Activated T-helper 2 cell treated with anti-CD3 and anti-CD28 coated beads, Interferon-gamma antibody, Interleukin-2, Interleukin-4, amounts not matched to agents 10 μg/mL and 5 μg/mL and 100 μg/mL, durations not matched to agents 14 hours and 24 hours and 36 hours (primary cell): Measurements from ENCODE around the gene AMTN. TPM values are rescaled to one million over a fixed set of nuclear protein-coding genes. Genes with fewer than 3 reads are reported as not detected.
A peak's percentile ranks its signal among the peaks of the same experiment; 100 is the strongest.
"Not testable (repeated sequence)": the region's sequence is repeated elsewhere in the genome, so short reads cannot be mapped to it uniquely, and the experiment has no call there.

Source experiments
- DNase-seq: peaks from one replicate; pipeline ENCODE4 v3.0.0; 2021; ENCODE audit warnings: low spot score
- H3K27ac Mint-ChIP-seq: one replicate; pipeline ENCODE4 v1.8.0; 2021; ENCODE audit warnings: mixed read lengths
- H3K27me3 Mint-ChIP-seq: one replicate; pipeline ENCODE4 v1.8.0; 2021; ENCODE audit warnings: low read depth, mixed read lengths
- H3K36me3 Mint-ChIP-seq: one replicate; pipeline ENCODE4 v1.8.0; 2021; ENCODE audit warnings: low read depth, mixed read lengths
- H3K4me1 Mint-ChIP-seq: one replicate; pipeline ENCODE4 v1.8.0; 2021; ENCODE audit warnings: low read depth, mixed read lengths
- H3K4me3 Mint-ChIP-seq: one replicate; pipeline ENCODE4 v1.8.0; 2021; ENCODE audit warnings: low read depth, mild to moderate bottlenecking, moderate library complexity, mixed read lengths
- H3K9me3 Mint-ChIP-seq: one replicate; pipeline ENCODE4 v1.8.0; 2021; ENCODE audit warnings: mixed read lengths
- intact Hi-C: fragments of 100-400 bp; cut with micrococcal nuclease; formaldehyde crosslinking; loops from one replicate; pipeline ENCODE4 v1.15.1; 2023
- total RNA-seq: library from RNA; stranded (reverse); gene quantifications from 2 replicates; pipeline ENCODE4 v1.2.3, GENCODE V29; 2022

AMTN gene
- not detected in 2 replicates for total RNA-seq

- no peaks in the 10 kb centered on the region for H3K9me3 Mint-ChIP-seq
- no peak within 1 kb of the TSS for H3K4me3 Mint-ChIP-seq
- no peak for DNase-seq
- H3K27ac Mint-ChIP-seq: no peak within 1 kb of the TSS
- no peaks in the 10 kb centered on the region for H3K36me3 Mint-ChIP-seq
- intact Hi-C loops: no loop called here
- no peaks in the 10 kb centered on the region for H3K4me1 Mint-ChIP-seq
- peaks cover 4% of the 10 kb centered on the region for H3K27me3 Mint-ChIP-seq
These were observed at the start of gene AMTN for GRCh38 chr4:70518269-70518668. Gene AMTN, plus strand, starts transcription at chr4:70518569. Its CDS starts 209 bp downstream, at chr4:70518778.

- no peak for DNase-seq
- Mint-ChIP-seq H3K4me3 (no peak within 1 kb of the TSS), H3K9me3 (no peaks in the 10 kb centered on the region), H3K36me3 (no peaks in the 10 kb centered on the region), H3K4me1 (no peaks in the 10 kb centered on the region), H3K27ac (no peak within 1 kb of the TSS), H3K27me3 (no peaks in the 10 kb centered on the region)
- intact Hi-C loops: no loop called here
These were observed 46.5 kb upstream of the AMTN start, which contains the start of gene MUC7 for GRCh38 chr4:70471897-70472296. Gene MUC7, plus strand, starts transcription at chr4:70472197. Its CDS starts 1,825 bp downstream, at chr4:70474022.

DNA sequence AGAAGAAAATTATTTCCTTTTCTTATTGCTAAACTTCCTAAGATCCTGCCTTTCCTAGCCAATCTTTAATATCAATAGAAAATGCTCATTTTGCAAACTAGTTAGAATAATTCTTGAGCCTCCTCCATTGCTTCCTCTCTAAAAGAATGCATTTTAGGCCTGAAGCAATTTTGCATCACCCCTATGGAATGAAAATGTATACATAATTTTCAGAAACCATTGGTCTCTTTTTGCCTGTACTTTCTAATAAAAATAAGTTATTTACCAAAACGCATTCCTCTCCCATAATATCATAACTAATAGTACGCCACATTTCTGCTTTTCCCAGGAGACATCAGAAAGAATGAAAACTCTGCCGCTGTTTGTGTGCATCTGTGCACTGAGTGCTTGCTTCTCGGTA lies 44.7 kb upstream of the AMTN start:
- Mint-ChIP-seq H3K4me1 (no peaks in the 10 kb centered on the region), H3K36me3 (no peaks in the 10 kb centered on the region), H3K27ac (no peak overlapping the region), H3K9me3 (no peaks in the 10 kb centered on the region), H3K27me3 (no peaks in the 10 kb centered on the region), H3K4me3 (no peak overlapping the region)
- no peak for DNase-seq
- intact Hi-C loops: no loop called here

GRCh38 chr4:70488748-70489147 lies 29.6 kb upstream of the AMTN start:
- Mint-ChIP-seq H3K4me3 (no peak overlapping the region), H3K27me3 (peaks cover 2% of the 10 kb centered on the region), H3K36me3 (no peaks in the 10 kb centered on the region), H3K9me3 (no peaks in the 10 kb centered on the region), H3K27ac (no peak overlapping the region), H3K4me1 (no peaks in the 10 kb centered on the region)
- intact Hi-C loops: no loop called here
- no peak for DNase-seq

DNA sequence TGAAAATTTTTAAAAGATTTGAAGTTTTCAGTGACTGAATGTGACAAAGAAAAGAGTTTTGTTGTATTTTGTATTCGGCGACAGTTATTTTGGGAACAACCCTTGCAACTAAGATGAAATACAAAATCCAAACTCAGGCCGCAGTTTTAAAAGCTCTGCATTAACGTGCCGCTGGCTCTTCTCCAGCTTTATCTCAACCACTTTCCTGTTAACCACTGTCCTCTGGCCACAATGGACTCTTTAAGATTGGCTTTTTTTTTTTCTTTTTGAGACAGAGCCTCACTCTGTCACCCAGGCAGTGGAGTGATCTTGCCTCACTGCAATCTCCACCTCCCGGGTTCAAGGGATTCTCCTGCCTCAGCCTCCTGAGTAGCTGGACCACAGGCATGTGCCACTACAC lies 22.1 kb upstream of the AMTN start:
- Mint-ChIP-seq H3K27me3 (peaks cover 2% of the 10 kb centered on the region), H3K36me3 (no peaks in the 10 kb centered on the region), H3K4me1 (no peaks in the 10 kb centered on the region), H3K27ac (no peak overlapping the region), H3K9me3 (no peaks in the 10 kb centered on the region), H3K4me3 (no peak overlapping the region)
- DNase-seq: no peak
- intact Hi-C loops: no loop called here

- DNase-seq, H3K36me3 Mint-ChIP-seq, H3K27ac Mint-ChIP-seq, H3K4me1 Mint-ChIP-seq, H3K9me3 Mint-ChIP-seq, H3K27me3 Mint-ChIP-seq, H3K4me3 Mint-ChIP-seq, intact Hi-C loops: not testable (repeated sequence)
These were observed 16.5 kb upstream of the AMTN start for GRCh38 chr4:70501838-70502237.

- Mint-ChIP-seq H3K27me3 (no peaks in the 10 kb centered on the region), H3K4me3 (no peak overlapping the region), H3K27ac (no peak overlapping the region), H3K36me3 (no peaks in the 10 kb centered on the region), H3K9me3 (no peaks in the 10 kb centered on the region), H3K4me1 (no peaks in the 10 kb centered on the region)
- no peak for DNase-seq
- intact Hi-C loops: loop anchor here (2.0 kb wide), 1 partner anchor 816 kb away; no protein-coding TSS in a partner anchor
These were observed 13.6 kb upstream of the AMTN start for GRCh38 chr4:70504733-70505132.

DNA sequence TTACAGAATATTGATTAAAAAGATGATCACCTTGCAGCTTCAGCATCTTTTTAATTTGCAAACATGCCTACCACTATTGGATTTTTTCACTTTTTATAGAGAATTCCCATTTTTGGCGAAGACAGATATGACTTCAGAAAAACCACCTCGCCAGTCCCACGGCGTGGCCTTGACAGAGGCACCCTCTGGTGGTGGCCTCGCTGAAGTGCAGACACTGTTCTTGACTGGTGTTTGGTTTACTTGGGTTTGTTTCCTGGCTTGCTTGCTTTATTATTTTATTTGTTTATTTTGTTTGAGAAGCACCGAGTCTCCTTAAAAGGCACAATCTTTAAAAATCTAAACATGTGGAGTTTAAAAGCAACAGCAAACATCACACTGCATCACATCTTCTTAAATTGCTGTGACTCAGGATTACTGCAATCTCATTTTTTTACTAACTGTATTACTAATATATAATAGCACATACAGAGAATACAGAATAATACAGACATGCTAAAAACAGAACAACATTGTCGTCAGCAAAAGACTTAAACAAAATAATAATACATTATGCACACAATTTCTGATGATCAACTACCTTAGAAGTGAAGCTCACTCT lies 13.1 kb upstream of the AMTN start:
- DNase-seq: peak; percentile 24
- intact Hi-C loops: loop anchor here (2.0 kb wide), 1 partner anchor 816 kb away; no protein-coding TSS in a partner anchor
- Mint-ChIP-seq H3K9me3 (no peaks in the 10 kb centered on the region), H3K4me1 (no peaks in the 10 kb centered on the region), H3K4me3 (no peak overlapping the region), H3K27ac (no peak overlapping the region), H3K36me3 (no peaks in the 10 kb centered on the region), H3K27me3 (no peaks in the 10 kb centered on the region)

DNA sequence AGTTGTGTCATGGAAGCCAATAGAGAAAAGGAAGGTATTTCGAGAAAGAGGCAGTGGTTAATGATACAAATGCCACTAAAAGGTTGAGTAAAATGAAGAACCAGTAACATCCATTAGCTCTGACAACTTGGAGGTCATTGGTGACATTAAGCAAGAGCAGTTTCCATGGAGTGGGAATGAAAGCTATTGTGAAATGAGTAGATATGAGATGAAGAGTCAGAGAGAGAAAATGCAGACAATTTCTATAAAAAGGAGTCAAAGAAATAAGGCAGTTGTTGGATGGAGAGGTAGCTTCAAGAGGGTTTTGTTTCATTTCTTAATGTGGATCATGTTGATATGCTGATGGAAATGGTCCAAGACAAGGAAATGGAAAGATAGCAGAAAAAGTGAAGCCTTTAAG lies 9.6 kb upstream of the AMTN start:
- no peaks in the 10 kb centered on the region for H3K9me3 Mint-ChIP-seq
- intact Hi-C loops: no loop called here
- no peak overlapping the region for H3K27ac Mint-ChIP-seq
- no peaks in the 10 kb centered on the region for H3K27me3 Mint-ChIP-seq
- no peak for DNase-seq
- H3K36me3 Mint-ChIP-seq: no peaks in the 10 kb centered on the region
- H3K4me3 Mint-ChIP-seq: no peak overlapping the region
- no peaks in the 10 kb centered on the region for H3K4me1 Mint-ChIP-seq

DNA sequence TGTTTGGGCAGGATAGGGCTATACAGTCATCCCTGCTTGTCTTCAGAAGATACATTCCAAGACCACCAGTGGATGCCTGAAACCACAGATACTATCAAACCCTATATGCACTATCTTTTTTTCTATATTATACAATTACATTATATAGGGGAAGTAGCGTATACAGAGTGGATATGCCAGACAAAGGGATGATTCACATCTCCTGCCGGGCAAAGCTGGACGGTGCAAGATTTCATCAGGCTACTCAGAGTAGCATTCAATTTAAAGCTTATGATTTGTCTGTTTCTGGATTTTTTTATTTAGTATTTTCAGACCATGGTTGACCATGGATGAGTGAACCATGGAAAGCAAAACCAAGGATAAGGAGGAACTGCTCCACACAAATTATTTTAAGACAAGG lies 7.0 kb upstream of the AMTN start:
- no peaks in the 10 kb centered on the region for H3K36me3 Mint-ChIP-seq
- H3K27me3 Mint-ChIP-seq: no peaks in the 10 kb centered on the region
- no peak overlapping the region for H3K4me3 Mint-ChIP-seq
- no peak overlapping the region for H3K27ac Mint-ChIP-seq
- intact Hi-C loops: no loop called here
- no peaks in the 10 kb centered on the region for H3K9me3 Mint-ChIP-seq
- DNase-seq: no peak
- H3K4me1 Mint-ChIP-seq: no peaks in the 10 kb centered on the region

GRCh38 chr4:70515367-70516250 lies 2.8 kb upstream of the AMTN start:
- Mint-ChIP-seq H3K27ac (no peak overlapping the region), H3K4me3 (no peak overlapping the region), H3K27me3 (peaks cover 2% of the 10 kb centered on the region), H3K4me1 (no peaks in the 10 kb centered on the region), H3K9me3 (no peaks in the 10 kb centered on the region), H3K36me3 (no peaks in the 10 kb centered on the region)
- intact Hi-C loops: no loop called here
- no peak for DNase-seq

- Mint-ChIP-seq H3K27me3 (peaks cover 4% of the 10 kb centered on the region), H3K27ac (no peak overlapping the region), H3K4me1 (no peaks in the 10 kb centered on the region), H3K9me3 (no peaks in the 10 kb centered on the region), H3K4me3 (no peak overlapping the region), H3K36me3 (no peaks in the 10 kb centered on the region)
- intact Hi-C loops: no loop called here
- no peak for DNase-seq
These were observed 347 bp downstream of the AMTN start for GRCh38 chr4:70518716-70519115.

DNA sequence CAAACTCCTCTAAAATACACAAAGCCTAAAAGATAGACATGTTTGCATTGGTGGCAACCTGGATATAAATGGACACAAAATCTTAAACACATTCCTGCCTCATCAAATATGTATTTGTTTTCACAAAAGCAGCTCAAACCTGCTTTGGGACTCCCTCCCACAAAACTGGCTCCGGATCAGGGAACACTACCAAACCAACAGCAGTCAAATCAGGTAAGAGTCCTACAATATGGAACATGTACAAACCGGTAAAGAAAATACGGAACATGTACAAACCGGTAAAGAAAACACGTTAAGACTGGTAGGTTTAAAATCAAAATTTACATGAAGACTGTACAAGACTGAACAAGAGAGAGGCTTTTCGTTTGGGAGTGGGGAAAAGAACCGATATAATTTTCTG lies 4.3 kb downstream of the AMTN start:
- DNase-seq: no peak
- H3K9me3 Mint-ChIP-seq: no peaks in the 10 kb centered on the region
- intact Hi-C loops: no loop called here
- H3K27me3 Mint-ChIP-seq: peaks cover 4% of the 10 kb centered on the region
- no peaks in the 10 kb centered on the region for H3K4me1 Mint-ChIP-seq
- H3K4me3 Mint-ChIP-seq: no peak overlapping the region
- H3K36me3 Mint-ChIP-seq: no peaks in the 10 kb centered on the region
- H3K27ac Mint-ChIP-seq: no peak overlapping the region
